GM23248 (cell line): ENCODE results near the gene FXYD3. TPM values are rescaled to one million over a fixed set of nuclear protein-coding genes. Genes with fewer than 3 reads are reported as not detected.

Source experiments
- DNase-seq: peaks from one replicate; pipeline ENCODE4 v3.0.0-alpha.2; 2015
- H2AFZ ChIP-seq: fragments of 200-600 bp; sonication (generic); 2 replicates; pipeline ENCODE4 v1.6.1; 2016; ENCODE audit warnings: antibody characterized with exemption
- H3F3A ChIP-seq: fragments of 200-600 bp; sonication (generic); 2 replicates; pipeline ENCODE4 v1.6.1; 2016; ENCODE audit warnings: mild to moderate bottlenecking, antibody characterized with exemption, mixed run types; ENCODE audit not compliant: insufficient read depth
- H3K27ac ChIP-seq: fragments of 200-600 bp; sonication (generic); 2 replicates; pipeline ENCODE4 v1.5.1; 2016; ENCODE audit warnings: mild to moderate bottlenecking
- H3K27me3 ChIP-seq: fragments of 200-600 bp; sonication (generic); replicated peaks from 2 replicates; pipeline ENCODE4 v1.6.1; 2016; ENCODE audit warnings: mild to moderate bottlenecking; ENCODE audit not compliant: insufficient read depth
- H3K36me3 ChIP-seq: fragments of 200-600 bp; sonication (generic); 2 replicates; pipeline ENCODE4 v1.6.1; 2016; ENCODE audit warnings: low read depth, mild to moderate bottlenecking
- H3K4me1 ChIP-seq: fragments of 200-600 bp; sonication (generic); 2 replicates; pipeline ENCODE4 v1.6.1; 2016; ENCODE audit warnings: mild to moderate bottlenecking; ENCODE audit not compliant: insufficient read depth
- H3K4me2 ChIP-seq: fragments of 200-600 bp; sonication (generic); one replicate; pipeline ENCODE4 v1.6.1; 2016; ENCODE audit warnings: mild to moderate bottlenecking; ENCODE audit not compliant: unreplicated experiment
- H3K4me3 ChIP-seq: fragments of 200-600 bp; sonication (generic); 2 replicates; pipeline ENCODE4 v1.5.1; 2016; ENCODE audit warnings: mild to moderate bottlenecking
- H3K79me2 ChIP-seq: fragments of 200-600 bp; sonication (generic); 2 replicates; pipeline ENCODE4 v1.6.1; 2016; ENCODE audit warnings: mild to moderate bottlenecking; ENCODE audit not compliant: insufficient read depth
- H3K9ac ChIP-seq: fragments of 200-600 bp; sonication (generic); 2 replicates; pipeline ENCODE4 v1.6.1; 2016; ENCODE audit warnings: mild to moderate bottlenecking
- H3K9me2 ChIP-seq: fragments of 200-600 bp; sonication (generic); 2 replicates; pipeline ENCODE4 v1.6.1; 2016; ENCODE audit warnings: mixed run types, mild to moderate bottlenecking, moderate library complexity; ENCODE audit not compliant: insufficient read depth
- H3K9me3 ChIP-seq: fragments of 200-600 bp; sonication (generic); one replicate; pipeline ENCODE4 v1.6.1; 2017; ENCODE audit warnings: low read depth
- H4K20me1 ChIP-seq: fragments of 200-600 bp; sonication (generic); 2 replicates; pipeline ENCODE4 v1.6.0; 2016; ENCODE audit not compliant: insufficient read depth
- EZH2 ChIP-seq: fragments of 200-600 bp; sonication (generic); IDR thresholded peaks from 2 replicates; pipeline ENCODE4 v1.6.1; 2018; ENCODE audit warnings: antibody characterized with exemption, mild to moderate bottlenecking; ENCODE audit not compliant: insufficient read depth, poor library complexity, severe bottlenecking
- EZH2phosphoT487 ChIP-seq: fragments of 200-600 bp; sonication (generic); IDR thresholded peaks from 2 replicates; pipeline ENCODE4 v1.6.1; 2018; ENCODE audit warnings: antibody characterized with exemption, moderate library complexity, mild to moderate bottlenecking, low read depth; ENCODE audit not compliant: insufficient read depth
- WGBS, 2 experiments: methylation state at CpG; one replicate each; pipeline ENCODE4 v1.1.6; 2015 to 2017; ENCODE audit warnings: low lambda C conversion rate in 2 of 2, low coverage in 1 of 2; ENCODE audit errors: missing lambda C conversion rate in 2 of 2; 5-methylcytosine and 5-hydroxymethylcytosine counted together
- in situ Hi-C: fragments of 300-500 bp; cut with MboI; formaldehyde crosslinking; loops from 2 replicates; pipeline ENCODE4 v1.15.0; 2020
- polyA plus RNA-seq: library from polyadenylated mRNA; unstranded; fragments of >200 nt; fragmentation: Nextera tagmentation; extraction: Ambion mirVana; gene quantifications from 2 replicates; pipeline ENCODE4 v1.2.1, GENCODE V29; 2016
- total RNA-seq: library from RNA; depleted of rRNA; stranded (reverse); fragments of >200 nt; shearing (Covaris generic); gene quantifications from 2 replicates; pipeline ENCODE4 v1.2.3, GENCODE V29; 2014

FXYD3 gene
- total and polyA plus RNA-seq, 2 experiments from 2014 or later = not detected

- Histone ChIP-seq H3K4me2 (no peak overlapping the region), H2AFZ (no peak overlapping the region), H3K9me3 (no peaks in the 10 kb centered on the region), H3F3A (no peaks in the 10 kb centered on the region), H3K9ac (no peak overlapping the region), H3K27me3 (0 out of 2 replicates have a peak, but pooled peaks cover 3% of the 10 kb centered on the region), H3K9me2 (no peaks in the 10 kb centered on the region), H3K4me1 (0 out of 2 replicates have a peak, but pooled peaks cover 2% of the 10 kb centered on the region), H3K4me3 (no peak overlapping the region), H3K79me2 (no peaks in the 10 kb centered on the region), H4K20me1 (no peaks in the 10 kb centered on the region), H3K27ac (no peak overlapping the region), H3K36me3 (no peaks in the 10 kb centered on the region)
- WGBS, 2 experiments = 4 to 7% methylated on average over 1 of the region's 1 CpG
- no peak for DNase-seq
- in situ Hi-C loops = no loop called here
- TF ChIP-seq EZH2 (no peak), EZH2phosphoT487 (no peak)
Observed at GRCh38 chr19:35069696-35070095, 45.9 kb upstream of the FXYD3 start.

GRCh38 chr19:35070471-35070870 is 45.2 kb upstream of the FXYD3 start:
- Histone ChIP-seq H3K27me3 (0 out of 2 replicates have a peak, but pooled peaks cover 3% of the 10 kb centered on the region), H3K9me2 (no peaks in the 10 kb centered on the region), H3K4me2 (no peak overlapping the region), H3K4me1 (0 out of 2 replicates have a peak, but pooled peaks cover 2% of the 10 kb centered on the region), H3K36me3 (no peaks in the 10 kb centered on the region), H3K9ac (no peak overlapping the region), H2AFZ (no peak overlapping the region), H3K27ac (no peak overlapping the region), H4K20me1 (no peaks in the 10 kb centered on the region), H3F3A (no peaks in the 10 kb centered on the region), H3K79me2 (no peaks in the 10 kb centered on the region), H3K4me3 (no peak overlapping the region), H3K9me3 (no peaks in the 10 kb centered on the region)
- DNase-seq = no peak
- in situ Hi-C loops = no loop called here
- TF ChIP-seq EZH2 (no peak), EZH2phosphoT487 (no peak)
- WGBS, 2 experiments = 49 to 51% methylated on average over 3 of the region's 3 CpGs

GRCh38 chr19:35073516-35073915 is 42.1 kb upstream of the FXYD3 start:
- Histone ChIP-seq H3K4me1 (0 out of 2 replicates have a peak, but pooled peaks cover under 1% of the 10 kb centered on the region), H3K79me2 (no peaks in the 10 kb centered on the region), H3K4me3 (no peak overlapping the region), H3K27me3 (peaks cover 9% of the 10 kb centered on the region; the same call in 1 of the 2 replicates), H2AFZ (no peak overlapping the region), H3F3A (no peaks in the 10 kb centered on the region), H3K27ac (no peak overlapping the region), H3K9ac (no peak overlapping the region), H3K9me2 (no peaks in the 10 kb centered on the region), H3K36me3 (no peaks in the 10 kb centered on the region), H4K20me1 (no peaks in the 10 kb centered on the region), H3K9me3 (no peaks in the 10 kb centered on the region), H3K4me2 (no peak overlapping the region)
- WGBS, 2 experiments = 54% methylated on average over 9 to 10 of the region's 10 CpGs
- TF ChIP-seq EZH2phosphoT487 (no peak), EZH2 (no peak)
- no peak for DNase-seq
- in situ Hi-C loops = no loop called here

- Histone ChIP-seq H3K9me3 (no peaks in the 10 kb centered on the region), H3K27me3 (peaks cover 9% of the 10 kb centered on the region; the same call in 1 of the 2 replicates), H3K9me2 (no peaks in the 10 kb centered on the region), H3K27ac (no peak overlapping the region), H3K4me1 (no peaks in the 10 kb centered on the region), H4K20me1 (no peaks in the 10 kb centered on the region), H3K36me3 (no peaks in the 10 kb centered on the region), H3K4me2 (no peak overlapping the region), H2AFZ (no peak overlapping the region), H3K4me3 (no peak overlapping the region), H3K9ac (no peak overlapping the region), H3K79me2 (no peaks in the 10 kb centered on the region), H3F3A (no peaks in the 10 kb centered on the region)
- TF ChIP-seq EZH2phosphoT487 (no peak), EZH2 (no peak)
- in situ Hi-C loops = no loop called here
- DNase-seq = no peak
- 53 to 72% methylated on average over 8 of the region's 8 CpGs for WGBS, 2 experiments
Observed at GRCh38 chr19:35073941-35074340, 41.7 kb upstream of the FXYD3 start.
